NB4 (cell line): ENCODE data around the gene HNF1B.

ENCODE experiments used
- DNase-seq: peaks from one replicate; pipeline ENCODE4 v3.0.0; 2010; ENCODE audit warnings: low read depth
- H3K4me3 ChIP-seq: one replicate; pipeline ENCODE4 v1.5.1; 2011; ENCODE audit warnings: mild to moderate bottlenecking, low read depth, low read length, moderate library complexity
- MAX ChIP-seq: IDR thresholded peaks from 2 replicates; pipeline ENCODE4 v1.6.1; 2011; ENCODE audit warnings: low read depth, low read length
- MYC ChIP-seq: IDR thresholded peaks from 2 replicates; pipeline ENCODE4 v1.6.1; 2011; ENCODE audit warnings: low read depth, low read length
- POLR2A ChIP-seq: IDR thresholded peaks from 2 replicates; pipeline ENCODE4 v1.6.1; 2011; ENCODE audit warnings: mild to moderate bottlenecking; ENCODE audit not compliant: insufficient read length; ENCODE audit errors: extremely low read depth
- TF ChIP-seq, protein P1 (sequence below): IDR thresholded peaks from one replicate; pipeline ENCODE4 v1.5.1; 2012; ENCODE audit warnings: low read depth, low read length

The HNF1B gene

DNA sequence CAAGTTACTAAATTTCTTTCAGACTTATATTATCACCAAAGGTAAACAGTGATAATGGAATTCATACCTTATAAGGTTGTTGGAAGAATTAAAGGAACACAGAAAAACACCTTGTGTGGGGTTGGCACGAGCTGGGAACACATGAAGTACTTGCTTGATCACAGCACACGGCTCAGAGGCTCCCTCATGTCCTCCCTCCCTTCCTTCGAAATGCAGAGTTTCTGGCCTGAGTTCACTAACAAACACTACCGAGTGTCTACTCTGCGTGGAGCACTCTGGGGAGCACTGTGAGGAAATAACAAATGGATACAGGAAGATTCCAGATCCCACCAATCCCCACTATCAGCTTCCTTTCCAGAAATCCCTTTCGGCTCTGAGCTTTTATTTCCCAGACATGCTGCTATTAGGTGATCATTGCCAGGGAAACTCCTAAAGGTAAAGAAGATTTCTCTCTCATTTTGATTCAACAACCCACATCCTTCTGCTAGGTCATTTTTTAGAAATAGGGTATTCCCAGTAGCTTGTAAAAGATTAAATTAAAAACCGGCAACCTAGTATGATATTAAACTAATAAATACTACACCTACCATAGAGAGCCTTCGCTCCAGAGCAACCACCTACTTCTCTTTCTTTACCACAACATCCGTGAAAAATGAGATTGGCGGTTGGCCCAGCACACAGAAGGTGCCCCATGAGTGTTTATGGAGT lies 6.1 kb upstream of the HNF1B start:
- no peak for DNase-seq
- no peak overlapping the region for H3K4me3 ChIP-seq
- TF ChIP-seq MAX (no peak), MYC (no peak), POLR2A (no peak)
- TF ChIP-seq, protein P1, sequence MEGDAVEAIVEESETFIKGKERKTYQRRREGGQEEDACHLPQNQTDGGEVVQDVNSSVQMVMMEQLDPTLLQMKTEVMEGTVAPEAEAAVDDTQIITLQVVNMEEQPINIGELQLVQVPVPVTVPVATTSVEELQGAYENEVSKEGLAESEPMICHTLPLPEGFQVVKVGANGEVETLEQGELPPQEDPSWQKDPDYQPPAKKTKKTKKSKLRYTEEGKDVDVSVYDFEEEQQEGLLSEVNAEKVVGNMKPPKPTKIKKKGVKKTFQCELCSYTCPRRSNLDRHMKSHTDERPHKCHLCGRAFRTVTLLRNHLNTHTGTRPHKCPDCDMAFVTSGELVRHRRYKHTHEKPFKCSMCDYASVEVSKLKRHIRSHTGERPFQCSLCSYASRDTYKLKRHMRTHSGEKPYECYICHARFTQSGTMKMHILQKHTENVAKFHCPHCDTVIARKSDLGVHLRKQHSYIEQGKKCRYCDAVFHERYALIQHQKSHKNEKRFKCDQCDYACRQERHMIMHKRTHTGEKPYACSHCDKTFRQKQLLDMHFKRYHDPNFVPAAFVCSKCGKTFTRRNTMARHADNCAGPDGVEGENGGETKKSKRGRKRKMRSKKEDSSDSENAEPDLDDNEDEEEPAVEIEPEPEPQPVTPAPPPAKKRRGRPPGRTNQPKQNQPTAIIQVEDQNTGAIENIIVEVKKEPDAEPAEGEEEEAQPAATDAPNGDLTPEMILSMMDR: no peak

DNA sequence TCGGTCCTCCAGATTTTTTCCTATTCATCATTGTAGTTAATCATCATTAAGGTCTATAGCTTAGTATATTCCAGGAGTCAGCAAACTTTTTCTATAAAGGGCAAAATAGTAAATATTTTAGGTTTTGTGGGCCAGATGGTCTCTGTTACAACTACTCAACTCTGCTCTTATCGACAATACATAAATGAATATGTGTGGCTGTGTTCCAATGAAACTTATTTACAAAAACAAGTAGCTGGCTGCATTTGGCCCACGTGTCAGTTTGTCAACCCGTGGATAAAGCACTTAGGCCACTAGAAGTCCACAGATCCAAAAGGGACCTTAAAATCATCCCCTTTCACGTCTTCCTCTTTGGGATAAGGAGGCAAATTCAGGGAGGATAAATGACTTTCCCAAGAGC lies 5.4 kb upstream of the HNF1B start:
- no peak overlapping the region for H3K4me3 ChIP-seq
- no peak for TF ChIP-seq MYC
- TF ChIP-seq, protein P1: no peak
- no peak for TF ChIP-seq MAX
- TF ChIP-seq POLR2A: no peak
- DNase-seq: no peak

DNA sequence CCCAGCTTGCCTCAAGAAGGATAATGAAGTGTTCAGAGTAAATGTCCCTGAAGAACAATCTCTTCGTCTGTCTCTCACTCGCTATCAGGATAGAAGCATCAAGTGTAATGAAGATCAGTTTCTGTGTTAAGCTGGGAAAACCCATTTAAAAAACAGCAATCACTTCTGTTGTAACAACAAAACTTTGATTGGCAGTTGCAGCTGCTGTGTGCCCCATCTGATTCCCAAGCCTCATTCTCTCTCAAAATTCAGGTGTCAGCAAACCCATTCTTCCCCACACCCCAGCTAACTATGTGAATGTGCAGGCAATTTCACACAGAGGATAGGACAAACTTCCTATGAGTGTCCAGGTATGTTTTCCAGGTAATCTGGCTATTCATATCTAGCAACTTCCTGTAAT lies 2.4 kb upstream of the HNF1B start:
- no peak for DNase-seq
- TF ChIP-seq MYC: no peak
- TF ChIP-seq, protein P1: no peak
- TF ChIP-seq MAX: no peak
- no peak for TF ChIP-seq POLR2A
- H3K4me3 ChIP-seq: no peak overlapping the region

DNA sequence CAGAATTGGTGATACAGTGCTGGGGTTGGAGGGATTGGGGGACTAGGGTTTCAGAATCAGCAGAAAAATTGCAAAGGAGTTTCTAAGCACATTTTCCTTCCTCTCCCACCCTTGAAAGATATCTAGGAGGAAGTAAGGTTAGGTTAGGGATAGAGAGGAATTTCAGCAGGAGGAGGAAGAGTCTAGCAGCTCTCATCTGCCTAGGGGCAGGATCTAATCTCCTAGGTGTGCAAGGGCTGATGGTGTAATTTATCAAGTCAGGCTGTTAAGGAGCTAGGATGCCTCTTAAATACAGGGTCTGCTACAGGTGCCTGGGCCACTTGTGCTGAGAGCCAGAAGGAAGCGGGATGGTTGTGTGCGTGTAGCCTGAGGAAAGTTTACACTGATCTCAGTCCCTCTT lies 1.8 kb upstream of the HNF1B start:
- no peak overlapping the region for H3K4me3 ChIP-seq
- TF ChIP-seq MAX (no peak), MYC (no peak)
- no peak for DNase-seq

DNA sequence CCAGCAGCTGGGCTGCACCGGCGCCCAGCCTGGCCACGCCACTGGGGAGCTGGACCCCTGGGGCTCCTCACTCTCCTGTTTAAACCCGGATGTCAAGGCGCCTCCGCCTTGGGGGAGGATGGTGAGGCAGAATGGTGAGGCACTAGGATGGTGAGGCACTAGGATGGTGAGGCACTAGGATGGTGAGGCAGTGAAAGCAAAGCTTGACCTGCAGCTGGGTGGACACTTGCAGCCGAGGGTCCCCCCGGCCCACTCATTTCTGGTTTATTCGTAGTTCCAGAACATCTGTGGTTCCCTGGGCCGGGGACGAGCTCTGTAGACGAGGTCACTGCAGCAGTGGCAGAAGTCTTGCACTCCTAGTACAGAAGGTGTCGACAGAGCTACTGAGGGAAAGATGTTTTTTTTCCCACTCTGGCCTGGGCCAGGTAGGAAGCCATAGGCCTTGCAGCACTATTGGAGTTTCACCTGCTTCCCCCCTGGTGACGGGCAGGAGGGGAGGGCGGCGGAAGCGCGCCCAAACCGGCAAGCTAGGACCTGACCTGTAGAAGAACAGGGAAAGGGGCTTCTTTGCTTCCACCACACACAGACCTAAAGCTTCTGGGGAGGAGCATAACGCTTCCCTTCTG lies 1.1 kb upstream of the HNF1B start:
- DNase-seq: no peak
- TF ChIP-seq, protein P1: no peak
- TF ChIP-seq POLR2A: no peak
- no peak for TF ChIP-seq MAX
- no peak for TF ChIP-seq MYC
- H3K4me3 ChIP-seq: no peak overlapping the region

GRCh38 chr17:37744633-37744927 lies 279 bp downstream of the HNF1B start:
- no peak overlapping the region for H3K4me3 ChIP-seq
- no peak for DNase-seq
- TF ChIP-seq POLR2A: no peak
- TF ChIP-seq MAX: no peak
- TF ChIP-seq, protein P1: no peak
- TF ChIP-seq MYC: no peak
